ENCODE measurements around the gene IFT88. TPM values are rescaled to one million over a fixed set of nuclear protein-coding genes. Genes with fewer than 3 reads are reported as not detected.

Gene IFT88
- total and polyA plus RNA-seq, 2 of the 4 experiments (the other 2 are of a cell fraction): 5.5 to 8.6 TPM

DNA sequence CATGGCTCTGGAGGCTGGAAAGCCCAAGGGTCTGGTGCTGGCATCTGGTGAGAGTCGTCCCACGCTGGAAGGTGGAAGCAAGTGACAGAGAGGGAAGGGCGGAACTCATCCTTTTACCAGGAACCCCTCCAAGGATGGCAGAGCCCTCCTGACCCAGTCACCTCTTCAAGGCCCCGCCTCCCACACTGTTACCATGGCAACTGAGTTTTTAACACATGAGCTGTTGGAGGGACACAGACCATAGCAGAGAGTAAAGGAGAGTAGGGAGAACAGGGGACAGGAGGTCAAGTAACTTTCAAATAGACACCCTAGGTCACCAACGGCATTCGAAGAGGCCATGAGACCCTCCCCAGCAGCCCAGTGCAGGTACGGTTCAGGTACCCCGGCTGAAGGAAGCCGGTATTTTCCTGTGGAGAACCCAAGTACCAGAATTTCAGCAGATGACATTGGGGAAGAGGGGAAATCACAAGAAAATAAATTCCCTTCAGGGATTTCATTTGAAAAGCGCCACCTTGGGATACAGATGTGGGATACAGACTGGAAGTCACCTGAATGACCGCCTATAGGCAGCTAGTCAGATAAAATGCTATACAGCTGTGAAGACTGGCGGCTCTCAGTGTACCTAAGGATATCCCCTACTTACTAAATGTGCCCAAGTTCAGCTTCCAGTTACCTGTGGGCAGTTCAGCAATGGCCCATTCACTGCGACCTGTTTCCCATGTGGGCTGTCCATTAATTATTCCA lies 144.5 kb downstream of the IFT88 start (continued):
- no peak for TF ChIP-seq MXI1 (IDR thresholded peaks at IDR 0.05; ENCODE audit: borderline replicate concordance, low read depth, low read length)

DNA sequence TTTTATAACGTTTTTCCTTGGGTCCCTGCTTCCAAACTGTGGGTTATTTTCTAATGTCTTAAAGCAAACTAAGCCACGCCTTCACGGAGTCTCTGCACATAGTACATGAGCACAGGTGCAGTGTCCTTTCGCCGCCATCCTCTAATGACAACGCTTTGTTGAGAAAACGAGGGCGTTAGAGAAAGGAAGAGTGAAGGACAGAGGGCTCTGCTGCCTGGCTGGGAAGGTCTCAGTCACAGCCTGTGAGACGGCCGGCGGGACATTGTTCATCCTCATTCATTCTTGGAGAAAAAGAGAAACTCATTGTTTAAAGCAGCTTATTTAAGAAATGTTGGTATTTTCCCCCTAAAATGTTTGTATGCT lies 146.0 kb downstream of the IFT88 start:
- H3K9ac ChIP-seq (ENCODE audit: low read depth, low read length): no peak overlapping the region
- intact Hi-C loops (cut with micrococcal nuclease): loop anchor here (2.0 to 5.0 kb wide), 2 partner anchors 212 to 764 kb away; no protein-coding TSS in a partner anchor

More for the DNA sequence above, 146.0 kb downstream of the IFT88 start:
- H3K9me3 ChIP-seq (ENCODE audit: control insufficient read depth, insufficient read depth, low read length): no peaks in the 10 kb centered on the region
- no peak for TF ChIP-seq CHD1 (IDR thresholded peaks at IDR 0.05; ENCODE audit: low read depth, low read length)
- no peak for TF ChIP-seq RCOR1 (IDR thresholded peaks at IDR 0.05; ENCODE audit: insufficient replicate concordance, low read length)
- no peak for TF ChIP-seq RFX5 (IDR thresholded peaks at IDR 0.05; ENCODE audit: low read depth, low read length)
- no peak for TF ChIP-seq RAD21 (IDR thresholded peaks at IDR 0.05; ENCODE audit: low read length)
- TF ChIP-seq, protein P1, sequence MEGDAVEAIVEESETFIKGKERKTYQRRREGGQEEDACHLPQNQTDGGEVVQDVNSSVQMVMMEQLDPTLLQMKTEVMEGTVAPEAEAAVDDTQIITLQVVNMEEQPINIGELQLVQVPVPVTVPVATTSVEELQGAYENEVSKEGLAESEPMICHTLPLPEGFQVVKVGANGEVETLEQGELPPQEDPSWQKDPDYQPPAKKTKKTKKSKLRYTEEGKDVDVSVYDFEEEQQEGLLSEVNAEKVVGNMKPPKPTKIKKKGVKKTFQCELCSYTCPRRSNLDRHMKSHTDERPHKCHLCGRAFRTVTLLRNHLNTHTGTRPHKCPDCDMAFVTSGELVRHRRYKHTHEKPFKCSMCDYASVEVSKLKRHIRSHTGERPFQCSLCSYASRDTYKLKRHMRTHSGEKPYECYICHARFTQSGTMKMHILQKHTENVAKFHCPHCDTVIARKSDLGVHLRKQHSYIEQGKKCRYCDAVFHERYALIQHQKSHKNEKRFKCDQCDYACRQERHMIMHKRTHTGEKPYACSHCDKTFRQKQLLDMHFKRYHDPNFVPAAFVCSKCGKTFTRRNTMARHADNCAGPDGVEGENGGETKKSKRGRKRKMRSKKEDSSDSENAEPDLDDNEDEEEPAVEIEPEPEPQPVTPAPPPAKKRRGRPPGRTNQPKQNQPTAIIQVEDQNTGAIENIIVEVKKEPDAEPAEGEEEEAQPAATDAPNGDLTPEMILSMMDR (conservative IDR thresholded peaks at IDR 0.05; ENCODE audit: low read depth, low read length): no peak
- TF ChIP-seq POLR2A (IDR thresholded peaks at IDR 0.05; ENCODE audit: low read depth, low read length): no peak
- TF ChIP-seq, protein P2, sequence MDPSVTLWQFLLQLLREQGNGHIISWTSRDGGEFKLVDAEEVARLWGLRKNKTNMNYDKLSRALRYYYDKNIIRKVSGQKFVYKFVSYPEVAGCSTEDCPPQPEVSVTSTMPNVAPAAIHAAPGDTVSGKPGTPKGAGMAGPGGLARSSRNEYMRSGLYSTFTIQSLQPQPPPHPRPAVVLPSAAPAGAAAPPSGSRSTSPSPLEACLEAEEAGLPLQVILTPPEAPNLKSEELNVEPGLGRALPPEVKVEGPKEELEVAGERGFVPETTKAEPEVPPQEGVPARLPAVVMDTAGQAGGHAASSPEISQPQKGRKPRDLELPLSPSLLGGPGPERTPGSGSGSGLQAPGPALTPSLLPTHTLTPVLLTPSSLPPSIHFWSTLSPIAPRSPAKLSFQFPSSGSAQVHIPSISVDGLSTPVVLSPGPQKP (IDR thresholded peaks at IDR 0.05; ENCODE audit: borderline replicate concordance, low read depth, low read length): no peak
- TF ChIP-seq, protein P3, sequence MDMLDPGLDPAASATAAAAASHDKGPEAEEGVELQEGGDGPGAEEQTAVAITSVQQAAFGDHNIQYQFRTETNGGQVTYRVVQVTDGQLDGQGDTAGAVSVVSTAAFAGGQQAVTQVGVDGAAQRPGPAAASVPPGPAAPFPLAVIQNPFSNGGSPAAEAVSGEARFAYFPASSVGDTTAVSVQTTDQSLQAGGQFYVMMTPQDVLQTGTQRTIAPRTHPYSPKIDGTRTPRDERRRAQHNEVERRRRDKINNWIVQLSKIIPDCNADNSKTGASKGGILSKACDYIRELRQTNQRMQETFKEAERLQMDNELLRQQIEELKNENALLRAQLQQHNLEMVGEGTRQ (IDR thresholded peaks at IDR 0.05; ENCODE audit: low read depth, low read length): no peak
- no peak for TF ChIP-seq BHLHE40 (IDR thresholded peaks at IDR 0.05; ENCODE audit: low read depth, low read length)
- TF ChIP-seq SMC3 (IDR thresholded peaks at IDR 0.05; ENCODE audit: low read depth, low read length): no peak
- BruUV-seq (replicated peaks): no TSS peak
- H2AK5ac ChIP-seq (ENCODE audit: low read depth, low read length): 0 out of 2 replicates have a peak overlapping the region, but pooled peaks have one; percentile 63
- ChIA-PET CTCF (interaction anchor here (0.9 kb wide), 1 partner anchor 159 kb away, joined by 3 read pairs; no protein-coding TSS in a partner anchor), POLR2A (ENCODE audit: unreplicated experiment) (no interaction called here)
- no peak overlapping the region for H3K14ac ChIP-seq (replicated peaks; ENCODE audit: low read depth, low read length)
- H2BK5ac ChIP-seq (ENCODE audit: low read depth, low read length, poor library complexity, severe bottlenecking): no peak overlapping the region
- no peak overlapping the region for H3K27ac ChIP-seq (ENCODE audit: insufficient read depth, low read length)
- DNase-seq: no peak
- H3K18ac ChIP-seq (ENCODE audit: low read depth, low read length): no peak overlapping the region
- no peaks in the 10 kb centered on the region for H3K36me3 ChIP-seq (ENCODE audit: control insufficient read depth, insufficient read depth, low read length)
- H3K4me3 ChIP-seq (ENCODE audit: insufficient read depth, low read depth, low read length): no peak overlapping the region
- H4K5ac ChIP-seq (ENCODE audit: low read depth, low read length): no peak overlapping the region
- H4K91ac ChIP-seq (ENCODE audit: insufficient read depth, low read depth, low read length): no peak overlapping the region
- no peak overlapping the region for H2BK15ac ChIP-seq (ENCODE audit: low read depth, low read length)
- H2AK9ac ChIP-seq (replicated peaks; ENCODE audit: low read depth, low read length, poor library complexity): no peak overlapping the region
- no peaks in the 10 kb centered on the region for H3K79me1 ChIP-seq (ENCODE audit: low read depth in 1 of 2, low read length in 2 of 2)
- dilution Hi-C loops (cut with HindIII; ENCODE audit: low sequenced_read_pairs, unreplicated experiment) (no loop called here), in situ Hi-C loops (cut with MboI; ENCODE audit: low sequenced_read_pairs) (loop anchor here (25.0 kb wide), 1 partner anchor 526 kb away; the partner anchor contains the start of gene GJB2)
- no peak overlapping the region for H3K56ac ChIP-seq (ENCODE audit: extremely low read depth, insufficient read depth, low read length)
- no peaks in the 10 kb centered on the region for H3K9me1 ChIP-seq (ENCODE audit: insufficient read depth, low read length)
- H3K23ac ChIP-seq (ENCODE audit: low read depth, low read length): no peak overlapping the region
- no peak overlapping the region for H2BK20ac ChIP-seq (ENCODE audit: low read depth, low read length)
- H3K4ac ChIP-seq (ENCODE audit: low read depth, low read length): no peak overlapping the region
- H3K4me1 ChIP-seq (ENCODE audit: control insufficient read depth, insufficient read depth, low read length): peaks cover 9% of the 10 kb centered on the region
- peaks cover 1% of the 10 kb centered on the region; the same call in 1 of the 2 replicates for H3K27me3 ChIP-seq (ENCODE audit: control insufficient read depth, insufficient read depth, low read length)
- no peaks in the 10 kb centered on the region for H4K20me1 ChIP-seq (ENCODE audit: insufficient read depth, low read length)
- no peak overlapping the region for H2BK120ac ChIP-seq (ENCODE audit: low read depth, low read length)
- peak overlapping the region; percentile 79 for H2AFZ ChIP-seq (replicated peaks; ENCODE audit: low read length, poor library complexity)
- ATAC-seq (ENCODE audit: low read depth): no peak
- WGBS, 2 experiments (ENCODE audit: extremely low coverage in 2 of 2, insufficient read length in 1 of 2): 54% methylated on average over 5 of the region's 11 CpGs; no CpG with 5 or more reads in 1 of the 2 experiments
- H4K8ac ChIP-seq (ENCODE audit: low read depth in 2 of 2, low read length in 2 of 2): no peak overlapping the region
- peak overlapping the region; percentile 48 for H3K4me2 ChIP-seq (ENCODE audit: low read depth, low read length)

Measured in IMR-90 (cell line).